NCI-H82 (cell line): ENCODE results near the gene EFCAB13.

Experiments used
- DNase-seq: peaks from one replicate; lab custom pipeline; 2025; lab: John Stamatoyannopoulos, UW

Gene EFCAB13

GRCh38 chr17:47292206-47292605 lies 31.5 kb upstream of the EFCAB13 start:
- no peak for DNase-seq

- no peak for DNase-seq
These were observed 28.5 kb upstream of the EFCAB13 start for GRCh38 chr17:47295037-47295873.

- no peak for DNase-seq
These were observed 27.9 kb upstream of the EFCAB13 start for GRCh38 chr17:47295874-47296255.

GRCh38 chr17:47297661-47298400 lies 25.9 kb upstream of the EFCAB13 start:
- DNase-seq = no peak

- no peak for DNase-seq
These were observed 25.0 kb upstream of the EFCAB13 start for GRCh38 chr17:47298712-47299111.

- DNase-seq = no peak
These were observed 24.4 kb upstream of the EFCAB13 start for GRCh38 chr17:47299239-47299910.

GRCh38 chr17:47300718-47301117 lies 23.0 kb upstream of the EFCAB13 start:
- DNase-seq = no peak

GRCh38 chr17:47301161-47301560 lies 22.6 kb upstream of the EFCAB13 start:
- no peak for DNase-seq

- no peak for DNase-seq
These were observed 21.9 kb upstream of the EFCAB13 start for GRCh38 chr17:47301831-47302230.

GRCh38 chr17:47304186-47304585 lies 19.6 kb upstream of the EFCAB13 start:
- DNase-seq = no peak

- no peak for DNase-seq
These were observed 18.3 kb upstream of the EFCAB13 start for GRCh38 chr17:47305302-47305923.

GRCh38 chr17:47310186-47310733 lies 13.5 kb upstream of the EFCAB13 start:
- no peak for DNase-seq

GRCh38 chr17:47311420-47311819 lies 12.3 kb upstream of the EFCAB13 start:
- no peak for DNase-seq

- DNase-seq = peak; percentile 79
These were observed 8.1 kb upstream of the EFCAB13 start for GRCh38 chr17:47315451-47316266.

GRCh38 chr17:47316311-47316710 lies 7.4 kb upstream of the EFCAB13 start:
- no peak for DNase-seq

GRCh38 chr17:47317119-47317518 lies 6.6 kb upstream of the EFCAB13 start:
- DNase-seq = peak; percentile 31

- no peak for DNase-seq
These were observed 5.4 kb upstream of the EFCAB13 start for GRCh38 chr17:47318197-47318918.

- DNase-seq = no peak
These were observed 2.8 kb upstream of the EFCAB13 start for GRCh38 chr17:47320879-47321502.

GRCh38 chr17:47324224-47325020 lies 667 bp downstream of the EFCAB13 start:
- peak; percentile 48 for DNase-seq
